GM12878 (cell line): ENCODE data around the gene BNC2. TPM values are rescaled to one million over a fixed set of nuclear protein-coding genes. Genes with fewer than 3 reads are reported as not detected.
"Not testable (repeated sequence)": the region's sequence is repeated elsewhere in the genome, so short reads cannot be mapped to it uniquely, and the experiment has no call there.

ENCODE experiments used
- ATAC-seq: fragments of 200-7000 bp; cut with Tn5 transposase; 3 replicates; pipeline ENCODE4 v1.9.1; 2020; ENCODE audit warnings: mild to moderate bottlenecking, moderate library complexity
- BruUV-seq: library from RNA; stranded (reverse); fragments of 400-500 nt; replicated peaks from 2 replicates; lab custom pipeline; 2021; lab: Mats Ljungman, UMichigan
- CTCF ChIA-PET: fragments of 300-600 bp; sonication (Branson Sonifier 250); formaldehyde crosslinking; extraction: SDS; loops from one replicate; lab custom pipeline; 2021; ENCODE audit warnings: inconsistent platforms; lab: Yijun Ruan, JAX
- POLR2A ChIA-PET: fragments of 350-600 bp; formaldehyde crosslinking; extraction: SDS; loops from one replicate; lab custom pipeline; 2021; ENCODE audit warnings: inconsistent platforms; lab: Charles Lee
- RAD21 ChIA-PET: fragments of 300-600 bp; sonication (Branson Sonifier 250); formaldehyde crosslinking; loops from one replicate; lab custom pipeline; 2023; ENCODE audit warnings: antibody characterized with exemption; ENCODE audit not compliant: unreplicated experiment; lab: Charles Lee
- SMC1A ChIA-PET: fragments of 300-600 bp; sonication (Branson Sonifier 250); formaldehyde crosslinking; loops from one replicate; lab custom pipeline; 2023; ENCODE audit not compliant: unreplicated experiment, uncharacterized antibody; lab: Charles Lee
- DNase-seq: peaks from one replicate; pipeline ENCODE4 v3.0.0-alpha.2; 2011; ENCODE audit warnings: low read depth, low spot score
- FAIRE-seq: peaks from 3 replicates; lab custom pipeline; 2011; peaks lifted over from hg19 to GRCh38; lab: Jason Lieb, UNC
- H2AFZ ChIP-seq: 2 replicates; pipeline ENCODE4 v1.6.0; 2011; ENCODE audit warnings: low read depth, low read length, control low read depth; ENCODE audit not compliant: control insufficient read depth
- H3K27ac ChIP-seq: 2 replicates; pipeline ENCODE4 v1.5.1; 2011; ENCODE audit warnings: control low read depth; ENCODE audit not compliant: control insufficient read depth, insufficient read depth
- H3K27me3 ChIP-seq, 2 experiments: replicated peaks in 1 of 2; 2 replicates each; pipeline versions ENCODE4 v1.6.0 to v1.6.1; 2011; ENCODE audit warnings: low read length in 1 of 2; ENCODE audit not compliant: control insufficient read depth in 2 of 2, insufficient read depth in 2 of 2
- H3K36me3 ChIP-seq, 2 experiments: 2 replicates each; pipeline ENCODE4 v1.5.1; 2011; ENCODE audit warnings: low read length in 1 of 2; ENCODE audit not compliant: control insufficient read depth in 2 of 2, insufficient read depth in 2 of 2
- H3K4me1 ChIP-seq: 2 replicates; pipeline ENCODE4 v1.6.1; 2011; ENCODE audit warnings: mild to moderate bottlenecking, low read length, moderate library complexity, mixed read lengths; ENCODE audit not compliant: control insufficient read depth, insufficient read depth
- H3K4me2 ChIP-seq: 2 replicates; pipeline ENCODE4 v1.6.0; 2011; ENCODE audit warnings: control low read depth; ENCODE audit not compliant: control insufficient read depth, insufficient read depth
- H3K4me3 ChIP-seq: fragments of 200-600 bp; sonication (generic); 2 replicates; pipeline ENCODE4 v1.5.1; 2016
- H3K79me2 ChIP-seq: 2 replicates; pipeline ENCODE4 v1.6.0; 2011; ENCODE audit warnings: low read length; ENCODE audit not compliant: control insufficient read depth, insufficient read depth
- H3K9ac ChIP-seq: 2 replicates; pipeline ENCODE4 v1.8.0; 2011; ENCODE audit warnings: low read length, control low read depth, mixed read lengths; ENCODE audit not compliant: control insufficient read depth, insufficient read depth
- H3K9me3 ChIP-seq: replicated peaks from 3 replicates; pipeline ENCODE4 v1.5.1; 2011; ENCODE audit warnings: mild to moderate bottlenecking, low read length; ENCODE audit not compliant: control insufficient read depth, insufficient read depth
- H4K20me1 ChIP-seq: 2 replicates; pipeline ENCODE4 v1.6.0; 2011; ENCODE audit not compliant: control insufficient read depth, insufficient read depth
- BCLAF1 ChIP-seq: fragments of 450-650 bp; IDR thresholded peaks from 2 replicates; pipeline ENCODE4 v1.6.1; 2017; ENCODE audit warnings: antibody characterized with exemption, mild to moderate bottlenecking, moderate library complexity
- ESRRA ChIP-seq: IDR thresholded peaks from 2 replicates; pipeline ENCODE4 v1.6.1; 2012; ENCODE audit warnings: mild to moderate bottlenecking, low read length, improper control_type of control experiment
- IRF4 ChIP-seq: IDR thresholded peaks from 2 replicates; pipeline ENCODE4 v1.6.1; 2011; ENCODE audit warnings: low read depth, low read length
- MAX ChIP-seq: IDR thresholded peaks from 2 replicates; pipeline ENCODE4 v1.6.1; 2012; ENCODE audit warnings: low read depth, low read length, improper control_type of control experiment
- MEF2A ChIP-seq: IDR thresholded peaks from 2 replicates; pipeline ENCODE4 v1.6.1; 2011; ENCODE audit warnings: low read depth, mild to moderate bottlenecking, low read length, moderate library complexity; ENCODE audit not compliant: insufficient read depth
- MYB ChIP-seq: fragments of 150-350 bp; IDR thresholded peaks from 2 replicates; pipeline ENCODE4 v1.6.1; 2014; ENCODE audit warnings: mild to moderate bottlenecking, low read depth, low read length, borderline replicate concordance
- PBX3 ChIP-seq: IDR thresholded peaks from 2 replicates; pipeline ENCODE4 v1.6.1; 2011; ENCODE audit warnings: mild to moderate bottlenecking, low read depth, low read length, moderate library complexity; ENCODE audit not compliant: insufficient replicate concordance
- SREBF1 ChIP-seq: IDR thresholded peaks from 2 replicates; pipeline ENCODE4 v1.6.1; 2012; ENCODE audit warnings: mild to moderate bottlenecking, low read length
- TARDBP ChIP-seq: IDR thresholded peaks from 2 replicates; pipeline ENCODE4 v1.6.1; 2016; ENCODE audit warnings: borderline replicate concordance
- TCF7 ChIP-seq: IDR thresholded peaks from 2 replicates; pipeline ENCODE4 v1.6.1; 2014; ENCODE audit warnings: antibody characterized with exemption, borderline replicate concordance
- ZBTB33 ChIP-seq: fragments of 450-650 bp; IDR thresholded peaks from 2 replicates; pipeline ENCODE4 v1.6.1; 2017; ENCODE audit warnings: mild to moderate bottlenecking
- ZNF24 ChIP-seq: fragments of 450-650 bp; IDR thresholded peaks from 2 replicates; pipeline ENCODE4 v1.6.1; 2017; ENCODE audit warnings: antibody characterized with exemption, mild to moderate bottlenecking
- WGBS: methylation state at CpG from one replicate; pipeline ENCODE4 v1.1.6; 2016; ENCODE audit warnings: low lambda C conversion rate; ENCODE audit not compliant: insufficient replicate concordance, insufficient coverage; ENCODE audit errors: missing lambda C conversion rate; 5-methylcytosine and 5-hydroxymethylcytosine counted together
- in situ Hi-C: fragments of 300-500 bp; cut with MboI; formaldehyde crosslinking; loops from 9 replicates; pipeline ENCODE4 v1.14.3; 2018; ENCODE audit warnings: mixed read lengths
- intact Hi-C: fragments of 100-400 bp; cut with micrococcal nuclease; formaldehyde crosslinking; loops from one replicate; pipeline ENCODE4 v1.14.2; 2022; ENCODE audit not compliant: unreplicated experiment
- polyA plus RNA-seq, 11 experiments: library from polyadenylated mRNA; depleted of rRNA in 4 of 11; unstranded in 6 of 11; stranded (reverse) in 5 of 11; fragments of >200 nt; fragmentation: Nextera tagmentation in 4 of 11; fragmentation: Illumina TruSeq in 1 of 11; extraction: Ambion mirVana in 4 of 11; extraction: Trizol in 1 of 11; gene quantifications; 1 replicate in 1 of 11; 2 replicates in 10 of 11; pipeline versions ENCODE4 v1.2.1 to v1.2.3, GENCODE V29; 2011 to 2016; ENCODE audit warnings: inconsistent platforms in 2 of 11, missing spikeins in 2 of 11, low read depth in 1 of 11
- total RNA-seq, 4 experiments: library from RNA; depleted of rRNA in 3 of 4; stranded (reverse); fragments of >200 nt in 3 of 4; fragmentation: Illumina TruSeq in 1 of 4; extraction: Trizol in 1 of 4; gene quantifications; 2 replicates each; pipeline versions ENCODE4 v1.2.1 to v1.2.3, GENCODE V29; 2013 to 2021

BNC2 gene
- total and polyA plus RNA-seq, 10 of the 15 experiments (the other 5 are each of a cell fraction or from before 2014, with no cell fraction given), result 0.05 to 14.5 (median 0.26) TPM

- intact Hi-C loops, H3K4me3 ChIP-seq, H3K4me1 ChIP-seq, POLR2A ChIA-PET, DNase-seq, H3K4me2 ChIP-seq, H3K27me3 ChIP-seq, H3K79me2 ChIP-seq, in situ Hi-C loops, H3K9ac ChIP-seq, ATAC-seq, BruUV-seq, H2AFZ ChIP-seq, FAIRE-seq, RAD21 ChIA-PET, CTCF ChIA-PET, H3K27ac ChIP-seq, H3K9me3 ChIP-seq, SMC1A ChIA-PET, H3K36me3 ChIP-seq, H4K20me1 ChIP-seq: not testable (repeated sequence)
- no CpG with 5 or more reads among the region's 1 CpG for WGBS
Observed at GRCh38 chr9:16539626-16540025, 330.8 kb downstream of the BNC2 start.

- no peak overlapping the region for H3K4me2 ChIP-seq
- WGBS, result 0% methylated on average over 1 of the region's 1 CpG
- no peaks in the 10 kb centered on the region for H3K27me3 ChIP-seq
- FAIRE-seq (no peak), ATAC-seq (peak; percentile 25; the same call in 1 of the 3 replicates), DNase-seq (no peak)
- RAD21 ChIA-PET, result no interaction called here
- intact Hi-C loops (no loop called here), in situ Hi-C loops (no loop called here)
- H2AFZ ChIP-seq, result no peak overlapping the region
- no peak overlapping the region for H3K9ac ChIP-seq
- no peaks in the 10 kb centered on the region for H3K4me1 ChIP-seq
- POLR2A ChIA-PET, result interaction anchor here (0.7 kb wide), 1 partner anchor 11 kb away, joined by 3 read pairs; no protein-coding TSS in a partner anchor
- no peaks in the 10 kb centered on the region for H3K79me2 ChIP-seq
- no peak overlapping the region for H3K27ac ChIP-seq
- no peaks in the 10 kb centered on the region for H3K36me3 ChIP-seq
- H3K9me3 ChIP-seq, result no peaks in the 10 kb centered on the region
- no TSS peak for BruUV-seq
- CTCF ChIA-PET, result no interaction called here
- no peaks in the 10 kb centered on the region for H4K20me1 ChIP-seq
- SMC1A ChIA-PET, result interaction anchor here (1.0 to 1.9 kb wide), 3 partner anchors 9 to 25 kb away, joined by 3 to 10 read pairs (median 3); no protein-coding TSS in a partner anchor
- no peak overlapping the region for H3K4me3 ChIP-seq
- TF ChIP-seq MYB (no peak), ZBTB33 (no peak), TCF7 (no peak), PBX3 (no peak), BCLAF1 (no peak), ZNF24 (no peak), SREBF1 (no peak), ESRRA (no peak), TARDBP (no peak), IRF4 (no peak), MEF2A (no peak), MAX (no peak)
Observed at GRCh38 chr9:16535555-16535954, 334.9 kb downstream of the BNC2 start.
